HG03139 (cell line): ENCODE measurements around the gene DNAJC5.
A peak's percentile ranks its signal among the peaks of the same experiment; 100 is the strongest.
"Not testable (repeated sequence)": the region's sequence is repeated elsewhere in the genome, so short reads cannot be mapped to it uniquely, and the experiment has no call there.

Source experiments
- ATAC-seq: cut with Tn5 transposase; IDR thresholded peaks from one replicate; pipeline ENCODE4 v1.9.1; 2021; ENCODE audit not compliant: unreplicated experiment

Gene DNAJC5, protein sequence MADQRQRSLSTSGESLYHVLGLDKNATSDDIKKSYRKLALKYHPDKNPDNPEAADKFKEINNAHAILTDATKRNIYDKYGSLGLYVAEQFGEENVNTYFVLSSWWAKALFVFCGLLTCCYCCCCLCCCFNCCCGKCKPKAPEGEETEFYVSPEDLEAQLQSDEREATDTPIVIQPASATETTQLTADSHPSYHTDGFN

GRCh38 chr20:63894358-63895201, at the start of gene DNAJC5:
DNAJC5 (plus strand) TSS chr20:63895126; CDS start chr20:63928346, 33,220 bp downstream.
- ATAC-seq, result peak; percentile 80

- ATAC-seq, result no peak
Observed at GRCh38 chr20:63846128-63846771, 48.7 kb upstream of the DNAJC5 start.

DNA sequence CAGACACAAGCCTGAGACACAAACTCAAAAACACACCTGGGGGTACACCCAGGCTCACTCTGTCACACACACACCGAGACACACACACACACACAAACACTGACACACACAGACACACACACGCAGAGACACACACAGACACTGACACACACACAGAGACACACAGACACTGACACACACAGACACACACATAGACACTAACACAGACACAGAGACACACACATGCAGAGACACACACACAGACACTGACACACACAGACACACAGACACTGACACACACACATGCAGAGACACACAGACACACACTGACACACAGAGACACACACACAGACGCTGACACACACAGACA, 48.1 kb upstream of the DNAJC5 start:
- ATAC-seq, result no peak

DNA sequence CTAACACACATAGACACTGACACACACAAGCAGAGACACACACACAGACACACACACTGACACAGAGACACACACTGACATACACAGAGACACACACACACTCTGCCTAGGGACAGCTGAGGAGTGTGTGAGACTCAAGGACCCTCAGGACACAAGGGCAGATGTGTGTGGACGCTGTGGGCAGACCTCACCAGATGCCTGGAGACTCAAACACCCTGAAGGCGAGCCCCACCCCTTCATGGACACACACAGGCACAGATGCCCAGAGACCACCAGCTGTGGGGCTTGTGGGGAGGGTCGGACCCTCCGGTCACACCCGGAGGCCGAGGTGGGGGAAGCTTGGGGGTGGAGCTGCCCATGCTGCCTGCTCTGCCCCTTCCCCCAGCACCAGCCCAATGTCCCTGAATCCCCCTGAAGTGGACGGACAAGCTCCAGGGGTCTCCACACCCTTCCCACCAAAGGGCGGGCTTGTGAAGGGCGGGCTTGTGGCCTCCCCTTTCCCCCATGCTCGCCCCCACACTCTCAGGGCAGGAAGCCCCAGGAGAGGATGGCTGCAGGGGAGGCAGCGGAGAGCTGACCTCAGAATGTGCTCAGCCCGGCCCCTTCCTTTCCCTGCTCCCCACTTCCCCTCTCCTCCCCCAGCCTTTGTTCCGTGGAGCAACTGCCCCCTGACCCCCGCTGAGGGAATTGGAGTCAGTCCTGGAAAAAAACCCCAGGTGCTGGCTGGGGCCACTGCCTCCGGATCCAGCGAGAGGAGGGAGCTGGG, 47.5 kb upstream of the DNAJC5 start:
- ATAC-seq, result no peak

GRCh38 chr20:63848003-63848911, 46.7 kb upstream of the DNAJC5 start:
- no peak for ATAC-seq

DNA sequence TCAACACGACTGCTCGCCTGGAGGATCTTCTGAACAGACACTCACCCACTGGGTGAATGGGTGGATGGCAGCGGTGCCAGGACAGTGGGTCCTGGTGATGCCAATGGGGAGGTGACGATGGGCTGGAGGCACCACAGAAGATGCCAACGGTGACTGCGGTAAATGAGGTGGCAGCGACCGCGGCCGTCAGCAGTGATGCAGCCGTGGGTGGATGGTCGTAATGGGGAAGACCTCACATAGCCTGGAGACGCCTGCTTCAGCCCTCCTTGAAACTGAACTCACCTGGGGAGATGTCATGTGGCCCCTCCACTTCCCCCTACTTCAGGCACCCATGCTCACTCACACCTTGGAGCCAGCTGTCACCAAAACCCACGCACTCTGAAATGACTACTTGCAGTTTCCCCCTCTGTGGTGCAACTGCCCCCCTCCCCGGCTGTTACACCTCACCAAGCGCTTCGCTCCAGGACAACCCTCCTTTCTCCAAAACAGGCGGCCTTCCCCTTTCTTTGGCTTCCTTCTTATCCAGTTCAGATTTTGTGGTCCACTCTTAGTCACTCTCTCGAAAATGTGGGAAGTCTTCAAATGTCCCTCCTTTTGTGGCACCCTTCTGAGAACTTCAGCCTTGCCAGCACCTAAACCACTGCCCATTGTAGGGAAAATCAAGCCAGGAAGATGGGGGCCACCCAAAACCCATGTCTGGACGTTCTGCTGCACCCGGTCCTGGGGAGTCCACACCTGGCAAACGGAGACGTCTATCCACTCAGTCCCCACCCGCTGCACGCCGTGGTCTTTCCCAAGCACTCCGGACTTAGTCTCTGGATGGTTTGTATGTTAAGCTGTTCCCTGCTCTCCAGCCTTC, 44.0 kb upstream of the DNAJC5 start:
- ATAC-seq, result peak; percentile 59

DNA sequence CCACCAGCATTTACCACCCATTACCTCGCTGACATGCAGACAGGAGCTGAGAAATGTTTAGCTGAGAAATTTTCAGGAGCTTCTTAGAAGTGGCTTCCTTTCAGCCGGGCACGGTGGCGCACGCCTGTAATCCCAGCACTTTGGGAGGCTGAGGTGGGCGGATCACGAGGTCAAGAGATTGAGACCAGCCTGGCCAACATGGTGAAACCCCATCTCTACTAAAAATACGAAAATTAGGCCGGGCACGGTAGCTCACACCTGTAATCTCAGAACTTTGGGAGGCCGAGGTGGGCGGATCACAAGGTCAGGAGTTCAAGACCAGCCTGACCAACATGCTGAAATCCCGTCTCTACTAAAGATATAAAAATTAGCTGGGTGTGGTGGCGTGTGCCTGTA, 43.4 kb upstream of the DNAJC5 start:
- ATAC-seq, result not testable (repeated sequence)

GRCh38 chr20:63853733-63854068, 41.2 kb upstream of the DNAJC5 start:
- not testable (repeated sequence) for ATAC-seq

- no peak for ATAC-seq
Observed at GRCh38 chr20:63854069-63854765, 40.7 kb upstream of the DNAJC5 start.

- no peak for ATAC-seq
Observed at GRCh38 chr20:63854766-63855362, 40.1 kb upstream of the DNAJC5 start.

DNA sequence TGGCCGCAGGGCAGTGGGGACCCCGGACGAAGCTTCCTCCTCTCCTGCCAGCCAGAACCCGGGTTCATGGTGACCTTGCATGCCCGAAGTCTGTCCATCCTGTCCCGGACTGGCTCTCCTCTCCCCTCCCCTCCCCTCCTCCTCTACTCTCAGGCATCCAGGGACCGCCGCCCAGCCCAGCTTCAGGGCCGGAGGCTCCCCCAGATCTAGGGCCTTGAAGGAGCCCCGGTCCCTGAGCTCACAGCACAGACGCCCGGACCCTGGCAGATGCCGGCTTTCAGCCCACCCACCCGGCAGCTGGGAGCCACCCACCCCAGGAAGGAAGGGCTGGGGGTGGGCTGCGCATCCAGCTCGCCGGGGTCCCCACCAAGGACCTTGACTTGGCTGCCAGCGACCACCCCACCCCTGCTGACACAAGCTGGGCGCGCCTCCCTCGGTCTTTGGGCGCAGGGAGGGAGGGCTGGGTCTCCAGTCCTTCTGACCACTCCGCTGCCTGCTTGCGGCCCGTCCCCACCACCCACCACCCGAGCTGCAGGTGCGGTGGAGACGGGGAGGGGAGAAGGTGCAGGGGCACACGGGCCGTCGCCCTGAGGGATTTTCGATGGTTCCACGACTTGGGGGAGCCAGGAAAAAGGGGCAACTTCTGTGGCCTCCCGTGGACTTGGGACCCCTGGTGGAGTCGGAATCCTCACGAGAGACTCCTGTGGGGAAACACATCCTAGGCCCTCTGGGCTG, 39.4 kb upstream of the DNAJC5 start:
- ATAC-seq, result no peak

- no peak for ATAC-seq
Observed at GRCh38 chr20:63856098-63856511, 38.8 kb upstream of the DNAJC5 start.

- ATAC-seq, result no peak
Observed at GRCh38 chr20:63857764-63858392, 37.0 kb upstream of the DNAJC5 start.

- ATAC-seq, result no peak
Observed at GRCh38 chr20:63858393-63859165, 36.3 kb upstream of the DNAJC5 start.

GRCh38 chr20:63859166-63859699, 35.7 kb upstream of the DNAJC5 start:
- no peak for ATAC-seq

DNA sequence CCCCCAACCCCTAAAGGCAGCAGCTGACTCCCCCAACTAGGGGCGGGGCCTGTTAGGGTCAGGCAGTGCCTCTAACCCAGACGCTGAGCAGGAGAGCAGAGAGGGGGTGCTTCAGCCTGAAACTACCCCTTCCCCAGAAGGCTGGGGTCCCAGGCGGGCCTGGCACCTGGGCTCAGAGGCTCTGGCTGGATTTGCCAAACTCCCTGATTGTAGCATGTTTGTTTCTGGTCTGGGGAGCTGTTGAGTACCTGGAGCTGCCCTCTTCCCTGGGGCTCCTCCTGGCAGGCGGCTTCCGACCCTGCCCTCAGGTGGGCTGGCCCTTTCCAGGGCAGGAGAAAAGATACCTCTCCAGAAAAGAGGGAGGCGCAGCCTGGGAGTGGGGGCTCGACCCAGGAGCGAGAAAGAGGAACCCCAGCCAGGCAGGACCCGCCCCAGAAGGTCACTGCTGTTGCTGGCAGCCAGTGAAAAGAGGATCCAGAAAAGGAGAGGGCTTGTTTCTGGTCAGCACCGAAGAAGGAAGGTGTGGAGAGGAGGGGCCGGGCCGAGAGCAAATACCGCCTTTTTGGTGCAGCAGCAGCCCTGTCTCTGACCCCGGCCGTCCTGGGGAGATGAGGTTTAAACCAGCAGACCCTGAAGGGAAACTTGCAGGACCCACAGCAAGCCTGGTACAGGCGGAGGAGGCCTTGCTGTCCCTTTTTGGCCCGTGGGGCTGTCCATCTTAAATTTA, 34.4 kb upstream of the DNAJC5 start:
- ATAC-seq, result no peak
